Lower leg skin (tissue), 4 donors: Measurements from ENCODE around the gene SAMD3. TPM values are rescaled to one million over a fixed set of nuclear protein-coding genes. Genes with fewer than 3 reads are reported as not detected.
"Not testable (repeated sequence)": the region's sequence is repeated elsewhere in the genome, so short reads cannot be mapped to it uniquely, and the experiment has no call there.

Experiments used
- DNase-seq, 2 donors: peaks; one replicate each; pipeline ENCODE4 v3.0.0-alpha.2; 2019; ENCODE audit warnings: low spot score in 2 of 2
- H3K4me3 ChIP-seq: fragments of 200-600 bp; sonication (generic); 2 replicates; pipeline ENCODE4 v1.5.1; 2017; ENCODE audit warnings: mild to moderate bottlenecking, low read depth; ENCODE audit not compliant: poor library complexity, severe bottlenecking
- POLR2A ChIP-seq, 2 donors: fragments of 450-650 bp; IDR thresholded peaks; one replicate each; pipeline ENCODE4 v1.6.1; 2016 to 2017; ENCODE audit warnings: antibody characterized with exemption in 2 of 2, mild to moderate bottlenecking in 1 of 2, moderate library complexity in 1 of 2
- WGBS, 2 donors: methylation state at CpG; one replicate each; pipeline ENCODE4 v1.1.5; 2018; 5-methylcytosine and 5-hydroxymethylcytosine counted together
- intact Hi-C: fragments of 100-400 bp; cut with DNase I; formaldehyde crosslinking; loops from one replicate; pipeline ENCODE4 v1.15.0; 2023; ENCODE audit warnings: low total_unique reads
- total RNA-seq, 4 donors: library from RNA; depleted of rRNA; stranded (reverse); fragments of >200 nt; gene quantifications; one replicate each; pipeline ENCODE4 v1.1.0, GENCODE V29; 2016
- TF ChIP-seq, protein P1 (sequence below), 3 donors: fragments of 450-650 bp; IDR thresholded peaks; one replicate each; pipeline ENCODE4 v1.5.1; 2016; ENCODE audit warnings: antibody characterized with exemption in 3 of 3, mild to moderate bottlenecking in 3 of 3, moderate library complexity in 2 of 3

SAMD3 gene
- total RNA-seq, 4 donors from 2014 or later, result not detected

DNA sequence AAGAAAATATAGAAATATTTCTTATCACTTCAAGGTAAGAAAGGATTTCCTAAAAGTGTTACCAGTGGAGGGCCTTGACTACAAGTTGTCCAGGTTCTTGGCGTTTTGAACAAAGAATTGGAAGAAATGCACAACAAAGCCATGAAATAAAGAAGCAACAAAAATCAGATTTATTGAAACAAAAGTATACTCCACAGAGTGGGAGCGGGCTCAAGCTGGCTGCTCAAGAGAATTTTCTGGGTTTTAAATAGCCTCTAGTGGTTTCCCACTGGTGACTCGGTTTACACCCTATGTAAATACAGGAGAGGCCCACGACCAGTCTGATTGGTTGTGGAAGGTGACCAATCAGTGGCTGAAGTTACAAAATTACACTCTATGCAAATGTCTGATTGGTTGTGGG, 64.2 kb downstream of the SAMD3 start:
- intact Hi-C loops, result no loop called here
- no peak for DNase-seq
- no peak for TF ChIP-seq POLR2A (IDR thresholded peaks at IDR 0.05)
- TF ChIP-seq, protein P1, sequence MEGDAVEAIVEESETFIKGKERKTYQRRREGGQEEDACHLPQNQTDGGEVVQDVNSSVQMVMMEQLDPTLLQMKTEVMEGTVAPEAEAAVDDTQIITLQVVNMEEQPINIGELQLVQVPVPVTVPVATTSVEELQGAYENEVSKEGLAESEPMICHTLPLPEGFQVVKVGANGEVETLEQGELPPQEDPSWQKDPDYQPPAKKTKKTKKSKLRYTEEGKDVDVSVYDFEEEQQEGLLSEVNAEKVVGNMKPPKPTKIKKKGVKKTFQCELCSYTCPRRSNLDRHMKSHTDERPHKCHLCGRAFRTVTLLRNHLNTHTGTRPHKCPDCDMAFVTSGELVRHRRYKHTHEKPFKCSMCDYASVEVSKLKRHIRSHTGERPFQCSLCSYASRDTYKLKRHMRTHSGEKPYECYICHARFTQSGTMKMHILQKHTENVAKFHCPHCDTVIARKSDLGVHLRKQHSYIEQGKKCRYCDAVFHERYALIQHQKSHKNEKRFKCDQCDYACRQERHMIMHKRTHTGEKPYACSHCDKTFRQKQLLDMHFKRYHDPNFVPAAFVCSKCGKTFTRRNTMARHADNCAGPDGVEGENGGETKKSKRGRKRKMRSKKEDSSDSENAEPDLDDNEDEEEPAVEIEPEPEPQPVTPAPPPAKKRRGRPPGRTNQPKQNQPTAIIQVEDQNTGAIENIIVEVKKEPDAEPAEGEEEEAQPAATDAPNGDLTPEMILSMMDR (IDR thresholded peaks at IDR 0.05), result no peak
- WGBS, 2 donors, result 94 to 95% methylated on average over 4 of the region's 4 CpGs
- H3K4me3 ChIP-seq, result no peak overlapping the region

DNA sequence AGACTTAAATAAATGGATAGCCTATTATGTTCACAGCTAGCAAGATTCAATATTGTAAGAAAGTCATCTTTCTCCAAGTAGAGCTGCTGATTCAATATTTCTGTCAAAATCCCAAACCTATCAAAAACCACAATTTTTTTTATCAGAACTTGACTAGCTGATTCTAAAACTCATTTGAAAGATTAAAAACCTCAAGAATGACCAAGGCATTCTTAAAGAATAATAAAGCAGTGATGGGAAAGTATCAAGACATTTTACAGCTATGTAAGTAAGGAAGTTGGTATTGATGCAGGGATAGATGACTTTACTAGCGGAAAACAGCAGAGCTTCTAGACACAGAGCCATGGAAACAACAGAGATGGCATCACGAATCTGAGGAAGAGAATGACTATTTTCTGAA, 64.7 kb downstream of the SAMD3 start:
- DNase-seq, result no peak
- TF ChIP-seq, protein P1 (IDR thresholded peaks at IDR 0.05), result no peak
- 92 to 94% methylated on average over 2 of the region's 2 CpGs for WGBS, 2 donors
- intact Hi-C loops, result no loop called here
- H3K4me3 ChIP-seq, result no peak overlapping the region

DNA sequence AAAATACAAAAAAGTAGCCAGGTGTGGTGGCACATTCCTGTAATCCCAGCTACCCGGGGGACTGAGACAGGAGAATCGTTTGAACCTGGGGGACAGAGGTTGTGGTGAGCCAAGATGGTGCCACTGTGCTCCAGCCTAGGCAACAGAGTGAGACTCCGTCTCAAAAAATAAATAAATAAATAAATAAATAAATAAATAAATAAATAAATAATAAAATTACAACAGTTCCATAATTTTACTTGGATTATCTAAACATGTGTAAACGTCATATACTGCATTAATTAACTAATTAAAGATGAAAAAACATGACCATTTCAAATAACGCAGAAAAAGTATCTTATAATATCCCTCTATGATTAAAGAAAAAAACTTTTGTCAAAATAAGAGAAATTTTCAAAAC, 65.8 kb downstream of the SAMD3 start:
- H3K4me3 ChIP-seq, result no peak overlapping the region
- no peak for DNase-seq
- intact Hi-C loops, result no loop called here
- 93 to 95% methylated on average over 5 of the region's 5 CpGs for WGBS, 2 donors
- TF ChIP-seq, protein P1 (IDR thresholded peaks at IDR 0.05), result no peak
- TF ChIP-seq POLR2A (IDR thresholded peaks at IDR 0.05), result no peak

DNA sequence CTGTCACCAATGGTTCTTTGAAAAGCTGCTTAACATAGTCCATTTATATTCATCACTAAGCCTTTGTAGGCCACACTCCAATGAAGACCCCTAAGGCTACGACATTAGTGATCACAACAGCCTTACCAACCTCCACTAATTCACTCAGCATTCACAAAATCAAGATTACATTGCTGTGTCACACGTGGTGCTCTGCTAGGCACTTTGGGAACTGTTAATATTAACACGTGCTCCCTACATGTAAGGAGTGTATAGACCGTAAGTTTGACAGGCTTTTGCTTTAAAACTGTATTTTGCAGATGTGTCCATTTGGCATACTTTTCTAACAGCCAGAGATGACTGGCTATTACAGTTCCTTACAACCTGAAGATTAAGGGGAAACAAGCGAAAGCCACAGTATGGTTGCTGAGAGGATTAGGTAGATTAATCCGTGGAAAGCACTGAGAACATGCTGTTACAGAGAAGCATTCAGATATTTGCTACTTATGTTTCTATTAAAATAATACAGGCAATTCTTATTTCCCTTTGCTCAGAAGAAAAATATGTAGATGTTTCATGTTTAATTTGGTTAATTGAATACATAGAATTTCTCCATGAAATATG, 69.7 kb downstream of the SAMD3 start:
- intact Hi-C loops, result no loop called here
- WGBS, 2 donors, result 89 to 90% methylated on average over 6 of the region's 6 CpGs
- no peak for TF ChIP-seq POLR2A (IDR thresholded peaks at IDR 0.05)
- TF ChIP-seq, protein P1 (IDR thresholded peaks at IDR 0.05), result no peak
- no peak for DNase-seq
- no peak overlapping the region for H3K4me3 ChIP-seq

DNA sequence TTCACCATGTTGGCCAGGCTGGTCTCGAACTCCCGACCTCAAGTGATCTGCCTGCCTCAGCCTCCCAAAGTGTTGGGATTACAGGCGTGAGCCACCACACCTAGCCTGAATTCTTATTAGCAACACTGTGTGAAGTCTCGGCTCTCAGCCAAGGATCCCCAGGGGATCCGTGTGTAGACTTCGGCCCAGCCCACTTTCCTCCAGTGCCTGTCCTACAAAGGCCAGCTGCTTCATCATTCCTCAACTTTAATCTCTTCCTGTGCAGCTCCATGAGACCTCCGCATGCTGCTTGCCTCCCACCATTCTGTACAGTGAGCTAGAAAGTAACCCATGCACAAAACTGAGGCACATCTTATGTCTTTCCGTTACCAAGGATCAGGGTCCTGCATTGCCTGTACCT, 71.8 kb downstream of the SAMD3 start:
- WGBS, 2 donors, result 72 to 81% methylated on average over 8 of the region's 8 CpGs
- DNase-seq, result no peak
- intact Hi-C loops, result no loop called here
- H3K4me3 ChIP-seq, result no peak overlapping the region
- TF ChIP-seq POLR2A (IDR thresholded peaks at IDR 0.05), result no peak
- TF ChIP-seq, protein P1 (IDR thresholded peaks at IDR 0.05), result no peak

DNA sequence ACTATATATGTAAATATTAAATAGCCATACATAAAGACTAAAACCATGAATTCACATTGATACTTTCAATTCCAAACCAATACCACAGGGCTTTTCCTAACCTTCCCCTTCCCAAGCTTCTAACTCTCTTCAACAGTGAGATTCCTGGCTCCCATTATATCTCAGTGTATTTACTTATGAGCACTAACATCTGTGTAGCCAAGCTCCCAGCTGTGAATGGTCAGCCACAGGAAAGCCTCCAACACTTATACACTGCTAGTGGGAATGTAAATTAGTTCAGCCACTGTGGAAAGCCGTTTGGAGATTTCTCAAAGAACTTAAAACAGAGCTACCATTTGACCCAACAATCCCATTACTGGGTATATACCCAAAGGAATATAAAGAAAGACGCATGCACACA, 73.7 kb downstream of the SAMD3 start:
- intact Hi-C loops, H3K4me3 ChIP-seq, DNase-seq: not testable (repeated sequence)
- 92% methylated on average over 2 of the region's 2 CpGs for WGBS, 2 donors
